GM18511 (cell line): ENCODE measurements around the gene PARP2.
A peak's percentile ranks its signal among the peaks of the same experiment; 100 is the strongest.
"Not testable (repeated sequence)": the region's sequence is repeated elsewhere in the genome, so short reads cannot be mapped to it uniquely, and the experiment has no call there.

Experiments used
- ATAC-seq: cut with Tn5 transposase; IDR thresholded peaks from one replicate; pipeline ENCODE4 v1.9.1; 2021; ENCODE audit warnings: mild to moderate bottlenecking, moderate library complexity; ENCODE audit not compliant: unreplicated experiment

PARP2 gene

GRCh38 chr14:20343092-20343861 lies at the start of gene PARP2:
TSS of gene PARP2 (plus strand) at chr14:20343635. CDS start at chr14:20343642, 7 bp downstream.
- ATAC-seq, result peak; percentile 92

GRCh38 chr14:20294636-20295035 lies 48.8 kb upstream of the PARP2 start:
- ATAC-seq, result no peak

- peak; percentile 93 for ATAC-seq
These were observed 48.4 kb upstream of the PARP2 start for GRCh38 chr14:20295067-20295466.

- no peak for ATAC-seq
These were observed 41.2 kb upstream of the PARP2 start for GRCh38 chr14:20302042-20302755.

- peak; percentile 99 for ATAC-seq
These were observed 38.0 kb upstream of the PARP2 start, which contains the start of gene TTC5 for GRCh38 chr14:20305265-20306078. TSS of gene TTC5 (minus strand) at chr14:20305951. CDS start at chr14:20305937, 14 bp downstream.

GRCh38 chr14:20306079-20306423 lies 37.4 kb upstream of the PARP2 start:
- no peak for ATAC-seq

- ATAC-seq, result no peak
These were observed 29.4 kb upstream of the PARP2 start for GRCh38 chr14:20314026-20314425.

GRCh38 chr14:20317720-20318119 lies 25.7 kb upstream of the PARP2 start:
- ATAC-seq, result no peak

- peak; percentile 75 for ATAC-seq
These were observed 16.2 kb upstream of the PARP2 start for GRCh38 chr14:20327005-20327869.

GRCh38 chr14:20328705-20329104 lies 14.7 kb upstream of the PARP2 start:
- ATAC-seq, result no peak

GRCh38 chr14:20329355-20329754 lies 14.1 kb upstream of the PARP2 start:
- ATAC-seq, result no peak

- no peak for ATAC-seq
These were observed 12.3 kb upstream of the PARP2 start for GRCh38 chr14:20331053-20331613.

GRCh38 chr14:20332431-20332787 lies 11.0 kb upstream of the PARP2 start:
- no peak for ATAC-seq

- peak; percentile 99 for ATAC-seq
These were observed 10.5 kb upstream of the PARP2 start, which contains the start of gene CCNB1IP1 for GRCh38 chr14:20332788-20333493. TSS of gene CCNB1IP1 (minus strand) at chr14:20333279. CDS start at chr14:20316523, 16,756 bp downstream.

- ATAC-seq, result no peak
These were observed 10.0 kb upstream of the PARP2 start for GRCh38 chr14:20333494-20333841.

- ATAC-seq, result no peak
These were observed 9.4 kb upstream of the PARP2 start for GRCh38 chr14:20334017-20334416.

GRCh38 chr14:20341032-20341431 lies 2.4 kb upstream of the PARP2 start:
- not testable (repeated sequence) for ATAC-seq

GRCh38 chr14:20341646-20342045 lies 1.8 kb upstream of the PARP2 start:
- no peak for ATAC-seq

- ATAC-seq, result no peak
These were observed 406 bp downstream of the PARP2 start for GRCh38 chr14:20343862-20344220.

- no peak for ATAC-seq
These were observed 1.9 kb downstream of the PARP2 start for GRCh38 chr14:20345366-20345765.
